Middle frontal gyrus (tissue), 1 donor: Measurements from ENCODE around the gene TPM4.
"Not testable (repeated sequence)": the region's sequence is repeated elsewhere in the genome, so short reads cannot be mapped to it uniquely, and the experiment has no call there.

Experiments
- DNase-seq: peaks from one replicate; pipeline ENCODE4 v3.0.0-alpha.2; 2015; ENCODE audit warnings: low spot score; ENCODE audit errors: extremely low spot score

The TPM4 gene

DNA sequence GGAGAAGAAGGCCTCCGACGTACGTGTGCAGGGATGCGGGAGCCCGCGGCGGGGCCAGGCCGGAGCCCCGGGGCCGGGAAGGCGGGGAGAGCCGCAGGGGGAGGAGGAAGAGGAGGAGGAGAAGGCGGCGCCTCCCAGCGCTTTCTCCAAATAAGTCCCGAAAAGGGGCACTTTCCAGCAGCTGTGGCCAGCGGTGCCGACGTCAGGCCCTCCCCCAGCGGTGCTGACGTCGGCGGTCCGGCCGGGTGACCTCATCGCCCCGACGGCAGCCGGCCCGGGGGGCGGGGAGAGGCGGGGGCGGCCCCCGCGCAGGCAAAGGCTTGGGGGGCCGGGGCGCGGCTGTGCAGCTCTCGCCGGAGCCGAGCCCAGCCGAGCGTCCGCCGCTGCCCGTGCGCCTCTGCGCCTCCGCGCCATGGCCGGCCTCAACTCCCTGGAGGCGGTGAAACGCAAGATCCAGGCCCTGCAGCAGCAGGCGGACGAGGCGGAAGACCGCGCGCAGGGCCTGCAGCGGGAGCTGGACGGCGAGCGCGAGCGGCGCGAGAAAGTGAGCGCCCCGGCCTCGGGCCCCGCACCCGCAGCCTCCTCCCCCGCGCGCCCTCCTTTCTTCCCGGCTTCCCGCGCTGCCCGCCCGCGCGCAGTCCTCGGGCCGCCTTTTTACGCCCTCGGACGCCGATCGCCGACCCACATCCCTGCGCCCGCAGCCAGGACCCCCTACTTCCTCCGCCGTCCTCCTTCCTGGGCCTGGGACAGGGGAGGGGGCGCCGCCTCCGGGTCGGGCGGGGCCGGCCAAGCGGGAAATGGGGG, at the start of gene TPM4:
TSS of gene TPM4 (plus strand) at position 342 of the 804 bp plus-strand sequence. CDS start at position 413, 71 bp downstream.
- peak; percentile 65 for DNase-seq

DNA sequence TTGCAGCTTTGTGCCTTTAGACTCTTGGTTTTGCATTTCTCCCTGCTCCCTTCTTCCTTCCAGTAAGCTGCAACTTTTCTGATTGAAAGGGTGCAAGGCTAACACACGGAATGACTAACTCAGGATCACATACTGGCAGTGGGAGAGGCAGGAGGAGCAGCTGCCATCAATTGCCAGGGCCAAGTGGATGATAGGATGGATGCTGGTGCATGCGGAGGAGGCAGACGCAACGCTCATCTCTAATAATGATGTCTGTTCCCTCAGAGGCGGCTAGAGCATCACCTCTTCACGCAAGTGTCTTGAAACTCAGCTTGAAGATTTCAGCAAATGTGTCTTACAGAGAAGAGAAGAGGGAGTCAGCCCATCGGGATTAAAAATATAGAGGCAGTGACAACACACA, 49.5 kb upstream of the TPM4 start:
- DNase-seq, result no peak

DNA sequence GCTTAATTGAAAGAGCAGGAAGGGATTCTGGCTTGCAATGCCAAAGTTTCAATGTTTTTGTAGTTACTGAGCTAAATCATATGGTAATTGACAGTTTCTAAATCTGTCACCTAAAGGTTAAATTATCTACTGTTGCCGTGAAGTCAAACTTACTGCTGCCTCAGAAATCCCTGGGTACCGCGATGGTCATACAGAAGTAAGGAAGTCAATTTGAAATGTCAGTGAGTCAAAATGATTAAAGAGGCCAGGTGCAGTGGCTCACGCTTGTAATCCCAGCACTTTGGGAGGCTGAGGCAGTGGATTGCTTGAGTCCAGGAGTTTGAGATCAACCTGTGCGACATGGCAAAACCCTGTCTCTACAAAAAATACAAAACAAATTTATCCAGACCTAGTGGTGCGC, 48.8 kb upstream of the TPM4 start:
- no peak for DNase-seq

DNA sequence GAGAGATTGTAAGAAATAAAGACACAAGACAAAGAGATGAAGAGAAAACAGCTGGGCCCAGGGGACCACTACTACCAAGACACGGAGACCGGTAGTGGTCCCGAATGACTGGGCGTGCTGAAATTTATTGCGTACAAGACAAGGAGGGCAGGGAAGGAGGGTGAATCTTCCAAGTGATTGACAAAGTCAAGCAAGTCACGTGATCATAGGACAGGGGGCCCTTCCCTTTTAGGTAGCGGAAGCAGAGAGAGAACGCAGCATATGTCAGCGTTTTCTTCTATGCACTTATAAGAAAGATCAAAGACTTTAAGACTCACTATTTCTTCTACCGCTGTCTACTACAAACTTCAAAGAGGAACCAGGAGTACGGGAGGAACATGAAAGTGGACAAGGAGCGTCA, 46.1 kb upstream of the TPM4 start:
- DNase-seq, result not testable (repeated sequence)

DNA sequence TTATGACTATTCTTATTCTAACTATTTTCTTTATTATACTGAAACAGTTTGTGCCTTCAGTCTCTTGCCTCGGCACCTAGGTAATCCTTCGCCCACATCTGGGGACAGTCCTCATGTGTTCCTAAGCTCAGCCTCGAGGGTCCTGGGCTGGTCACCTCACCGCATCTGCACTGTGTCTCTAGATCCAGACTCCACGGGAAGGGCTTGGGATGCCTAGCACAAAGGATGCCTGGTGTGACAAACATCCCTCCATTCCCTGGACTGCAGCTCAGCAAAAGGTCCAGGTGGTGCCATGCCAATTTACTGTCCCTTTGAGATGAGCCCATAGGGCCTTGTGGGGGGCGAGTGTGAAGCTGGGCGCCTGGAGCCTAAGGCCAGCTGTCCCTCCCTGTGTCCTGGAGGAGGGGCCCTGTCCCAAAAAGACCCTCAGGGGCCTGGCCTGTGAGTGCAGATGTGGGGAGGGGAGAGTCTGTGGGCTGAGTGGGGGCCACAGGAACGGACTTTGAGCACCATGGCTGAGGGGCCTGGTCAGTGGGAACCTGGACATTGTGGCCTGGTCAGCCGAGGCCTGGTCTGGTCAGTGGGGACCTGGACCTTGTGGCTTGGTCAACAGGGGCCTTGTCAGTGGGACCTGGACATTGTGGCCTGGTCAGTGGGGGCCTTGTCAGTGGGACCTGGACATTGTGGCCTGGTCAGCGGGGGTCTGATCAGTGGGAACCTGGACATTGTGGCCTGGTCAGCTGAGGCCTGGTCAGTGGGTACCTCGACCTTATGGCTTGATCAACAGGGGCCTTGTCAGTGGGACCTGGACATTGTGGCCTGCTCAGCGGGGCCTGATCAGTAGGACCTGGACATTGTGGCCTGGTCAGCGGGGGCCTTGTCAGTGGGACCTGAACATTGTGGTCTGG, 45.1 kb upstream of the TPM4 start:
- no peak for DNase-seq

DNA sequence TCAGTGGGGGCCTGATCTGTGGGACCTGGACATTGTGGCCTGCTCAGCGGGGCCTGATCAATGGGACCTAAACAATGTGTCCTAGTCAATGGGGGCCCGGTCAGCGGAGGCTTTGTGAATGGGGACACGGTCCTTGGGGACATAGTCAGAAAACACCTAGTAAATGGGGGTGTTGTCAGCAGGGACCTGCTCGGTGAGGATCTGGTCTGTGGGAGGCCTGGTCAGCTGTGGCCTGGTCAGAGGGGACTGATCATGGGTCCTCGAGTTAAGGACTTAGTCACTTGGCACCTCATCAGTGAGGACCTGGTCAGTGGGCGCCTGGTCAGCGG, 44.5 kb upstream of the TPM4 start:
- no peak for DNase-seq

DNA sequence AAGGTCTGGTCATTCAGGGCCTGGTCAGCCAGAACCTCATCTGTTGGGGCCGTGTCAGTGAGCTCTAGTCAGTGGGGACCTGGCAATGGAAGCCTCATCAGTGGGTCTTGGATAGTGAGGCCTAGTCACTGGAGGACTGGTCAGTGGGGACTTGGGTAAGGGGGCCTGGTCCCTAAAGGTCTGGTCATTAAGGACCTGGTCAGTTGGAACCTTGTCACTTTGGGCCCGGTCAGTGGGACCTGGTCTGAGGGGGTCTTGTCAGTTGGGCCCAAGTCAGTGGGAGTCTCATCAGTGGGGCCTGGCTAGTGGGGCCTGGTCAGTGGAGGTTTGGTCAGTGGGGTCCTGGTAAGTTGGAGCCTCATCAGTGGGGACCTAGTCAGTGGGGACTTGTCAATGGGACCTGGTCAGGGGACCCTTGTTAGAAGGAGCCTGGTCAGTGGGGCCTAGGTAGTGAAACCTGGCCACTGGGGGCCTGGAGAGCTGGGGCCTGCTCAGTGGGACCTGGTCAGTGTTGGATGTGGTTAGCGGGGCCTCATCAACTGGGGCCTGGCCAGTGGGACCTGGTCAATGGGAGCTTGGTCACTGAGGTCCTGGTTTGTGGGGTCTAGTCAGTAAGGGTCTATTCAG, 43.7 kb upstream of the TPM4 start:
- DNase-seq, result no peak

DNA sequence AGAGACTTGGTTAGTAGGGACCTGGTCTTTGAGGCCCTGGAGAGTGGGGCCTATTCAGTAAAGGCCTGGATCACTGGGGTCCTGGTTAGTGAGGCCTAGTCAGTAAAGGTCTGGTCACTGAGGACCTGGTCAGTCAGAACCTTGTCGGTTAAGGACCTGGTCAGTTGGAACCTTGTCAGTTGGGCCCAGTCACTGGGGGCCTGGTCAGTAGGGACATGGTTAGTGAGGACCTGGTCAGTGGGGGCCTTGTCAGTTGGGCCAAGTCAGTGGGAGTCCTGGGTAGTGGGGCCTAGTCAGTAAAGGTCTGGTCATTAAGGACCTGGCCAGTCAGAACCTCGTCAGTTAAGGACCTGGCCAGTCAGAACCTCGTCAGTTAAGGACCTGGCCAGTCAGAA, 43.2 kb upstream of the TPM4 start:
- no peak for DNase-seq

DNA sequence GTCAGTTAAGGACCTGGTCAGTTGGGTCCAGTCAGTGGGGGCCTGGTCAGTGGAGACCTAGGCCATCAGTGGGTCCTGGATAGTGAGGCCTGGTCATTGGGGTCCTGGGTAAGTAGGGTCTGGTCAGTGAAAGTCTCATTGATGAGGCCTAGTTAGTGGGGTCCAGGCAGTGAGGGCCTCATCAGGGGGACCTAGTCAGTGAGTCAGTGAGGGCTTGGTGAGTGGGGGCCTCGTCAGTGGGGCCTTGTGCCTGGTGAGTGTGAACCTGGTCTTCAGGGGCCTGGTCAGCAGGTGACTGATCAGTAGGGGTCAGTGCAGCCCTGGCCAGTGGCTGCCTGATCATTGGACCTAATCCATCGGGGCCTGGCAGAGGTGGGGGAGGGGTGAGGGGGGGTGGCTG, 42.6 kb upstream of the TPM4 start:
- no peak for DNase-seq

DNA sequence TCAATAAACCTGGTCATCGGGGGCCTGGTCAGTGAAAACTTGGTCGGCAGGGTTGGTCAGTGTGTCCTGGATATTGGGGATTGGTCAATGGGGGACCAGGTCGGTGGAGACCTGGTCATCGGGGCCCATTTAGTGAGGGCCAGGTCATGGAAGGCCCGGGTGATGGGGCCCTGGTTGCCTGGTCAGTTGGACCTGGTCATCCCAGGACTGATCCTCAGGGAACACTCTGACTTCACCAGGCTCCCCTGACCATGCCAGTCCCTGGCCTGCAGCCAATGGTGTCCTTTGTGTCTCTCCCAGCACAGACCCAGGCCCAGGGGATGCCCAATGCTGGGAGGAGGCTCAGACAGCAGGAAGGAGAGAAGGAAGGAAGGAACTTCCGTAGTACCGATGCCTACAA, 42.1 kb upstream of the TPM4 start:
- no peak for DNase-seq

DNA sequence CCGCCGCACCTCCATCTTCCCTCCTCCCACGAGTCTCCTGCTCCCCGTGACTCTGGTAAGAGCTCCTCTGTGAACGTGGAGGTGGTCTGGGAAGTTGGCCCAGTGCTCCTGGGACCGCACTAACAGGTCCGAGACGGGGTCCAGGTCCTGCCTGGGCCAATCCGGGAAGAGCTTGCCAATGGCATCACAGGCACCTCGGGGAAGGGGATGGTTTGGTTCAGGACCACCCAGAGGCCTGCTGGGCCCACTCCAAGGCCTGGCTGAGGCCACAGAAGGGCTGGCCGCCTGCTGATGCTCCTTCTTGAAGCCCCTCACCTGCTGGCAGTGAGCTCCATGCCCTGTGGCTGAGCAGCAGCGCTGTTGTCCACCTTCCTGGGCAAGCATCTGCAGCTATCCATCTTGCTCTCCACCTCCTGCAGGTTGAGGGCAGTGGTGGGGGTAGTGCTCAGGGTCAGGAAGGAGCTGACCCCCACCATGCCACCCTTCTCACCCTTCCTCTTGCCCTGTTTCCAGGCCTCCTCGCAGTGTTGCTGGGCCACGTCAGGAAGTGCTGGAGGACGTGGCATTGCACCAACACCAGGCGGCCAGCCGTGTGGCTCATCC, 41.2 kb upstream of the TPM4 start:
- no peak for DNase-seq

DNA sequence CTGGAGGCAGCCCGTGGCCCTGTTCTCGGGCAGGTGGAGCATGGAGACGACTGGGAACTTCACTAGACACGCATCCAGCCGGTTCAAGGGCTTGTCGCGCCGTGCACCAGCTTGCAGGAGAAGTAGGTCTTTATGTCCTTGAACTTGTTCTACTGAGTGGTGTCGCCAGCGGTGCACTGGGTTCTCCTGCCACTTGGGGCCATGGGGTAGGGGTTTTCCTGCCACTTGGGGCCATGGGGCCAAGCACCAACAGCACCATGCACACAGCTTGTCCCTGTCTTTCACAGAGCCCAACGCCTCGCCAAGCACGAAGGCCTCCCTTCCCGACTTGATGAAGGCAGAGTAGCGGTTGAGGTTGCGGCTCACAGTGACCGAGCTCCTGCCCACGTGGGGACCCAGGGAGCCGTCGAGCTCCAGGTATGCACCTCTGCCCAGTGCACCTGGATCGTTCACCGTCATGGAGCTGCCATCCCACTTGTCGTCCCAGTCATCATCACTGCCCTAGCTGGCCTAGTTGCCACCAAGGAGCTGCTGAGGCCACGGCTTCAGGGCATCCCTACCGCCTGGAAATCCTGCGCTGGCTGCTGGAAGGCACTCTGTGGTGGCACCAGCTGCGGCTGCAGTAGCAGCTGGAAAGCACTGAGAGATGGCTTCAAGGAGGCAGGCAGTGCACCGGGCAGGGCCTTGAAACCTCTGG, 40.5 kb upstream of the TPM4 start:
- no peak for DNase-seq

DNA sequence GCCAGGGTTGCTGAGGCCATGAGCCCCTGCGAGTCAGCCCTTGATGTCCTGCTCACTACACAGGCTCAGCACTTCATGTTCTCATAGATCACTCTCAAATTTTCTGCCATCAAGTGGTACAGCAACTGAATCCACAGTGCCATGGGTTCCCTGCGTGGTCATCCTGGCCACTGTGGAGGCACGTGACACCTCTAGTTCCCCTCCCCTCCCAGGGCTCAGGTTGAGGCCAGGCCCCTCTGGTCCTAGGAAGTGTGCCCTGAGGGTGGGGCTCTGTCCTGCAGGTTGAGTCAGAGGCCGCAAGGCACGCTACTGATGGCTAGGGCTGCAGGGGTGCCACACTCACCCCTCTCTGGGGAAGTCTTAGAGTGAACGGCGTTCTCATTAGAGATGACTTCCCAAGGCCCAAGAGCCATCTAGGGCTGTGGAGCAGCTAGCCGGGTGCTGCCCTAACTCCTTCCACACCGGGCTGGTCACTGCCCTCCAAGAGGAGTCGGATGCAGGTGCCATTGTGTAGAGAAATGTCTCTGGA, 39.8 kb upstream of the TPM4 start:
- DNase-seq, result no peak

DNA sequence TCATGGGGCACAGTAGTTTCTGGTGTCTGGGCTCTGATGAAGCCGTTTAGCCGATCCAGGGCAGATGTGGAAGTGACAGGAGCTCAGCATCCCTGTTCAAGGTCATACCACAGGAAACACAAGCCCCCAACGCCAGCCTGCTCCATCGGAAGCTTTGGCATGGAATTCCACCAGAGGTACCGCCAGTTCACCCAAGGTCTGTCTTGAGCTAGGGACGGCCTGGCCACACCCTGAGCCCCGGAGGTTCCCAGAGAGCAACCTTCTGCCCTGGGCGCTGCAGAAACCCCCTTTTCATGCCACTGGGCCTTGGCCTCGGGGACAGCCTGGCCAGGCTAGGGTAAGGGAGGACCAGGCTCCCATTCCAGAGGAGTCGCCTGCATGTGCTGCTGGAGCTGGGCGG, 39.4 kb upstream of the TPM4 start:
- DNase-seq, result no peak

DNA sequence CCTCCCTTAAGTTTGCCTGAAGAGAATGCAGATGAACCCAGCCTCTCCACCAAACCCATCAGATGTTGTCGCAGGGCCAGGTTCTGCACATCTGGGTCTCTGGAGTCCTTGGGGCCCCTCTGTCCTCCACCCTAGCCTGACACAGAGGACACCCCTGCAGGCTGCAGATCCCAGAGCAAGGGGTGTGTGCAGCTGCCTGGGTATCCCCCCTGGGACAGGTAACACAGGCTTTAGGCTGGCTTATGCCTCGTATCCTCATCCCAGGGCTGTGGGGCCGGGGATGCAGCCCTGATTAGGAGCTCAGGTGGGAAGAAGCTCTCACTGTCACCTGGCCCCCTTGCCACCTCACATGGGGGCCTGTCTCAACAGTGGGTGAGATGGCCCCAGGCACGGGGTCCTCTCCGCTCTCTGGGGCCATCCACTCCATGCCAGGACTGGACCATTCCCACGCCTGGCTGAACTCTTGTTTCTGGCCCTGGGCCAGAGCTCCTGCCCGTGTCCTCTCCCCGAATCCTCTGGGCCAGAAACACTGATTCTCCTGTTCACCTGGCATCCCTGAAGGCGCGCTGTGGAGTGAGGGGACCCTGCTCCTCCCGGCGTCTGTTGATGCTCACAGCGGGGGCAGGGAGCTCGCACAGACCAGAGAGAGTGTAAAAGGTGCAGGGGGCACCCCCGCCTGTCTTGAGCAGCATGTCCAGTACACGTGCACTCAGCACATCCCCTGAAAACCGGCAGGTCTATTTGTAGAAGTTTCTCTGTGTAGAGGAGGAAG, 38.7 kb upstream of the TPM4 start:
- no peak for DNase-seq

DNA sequence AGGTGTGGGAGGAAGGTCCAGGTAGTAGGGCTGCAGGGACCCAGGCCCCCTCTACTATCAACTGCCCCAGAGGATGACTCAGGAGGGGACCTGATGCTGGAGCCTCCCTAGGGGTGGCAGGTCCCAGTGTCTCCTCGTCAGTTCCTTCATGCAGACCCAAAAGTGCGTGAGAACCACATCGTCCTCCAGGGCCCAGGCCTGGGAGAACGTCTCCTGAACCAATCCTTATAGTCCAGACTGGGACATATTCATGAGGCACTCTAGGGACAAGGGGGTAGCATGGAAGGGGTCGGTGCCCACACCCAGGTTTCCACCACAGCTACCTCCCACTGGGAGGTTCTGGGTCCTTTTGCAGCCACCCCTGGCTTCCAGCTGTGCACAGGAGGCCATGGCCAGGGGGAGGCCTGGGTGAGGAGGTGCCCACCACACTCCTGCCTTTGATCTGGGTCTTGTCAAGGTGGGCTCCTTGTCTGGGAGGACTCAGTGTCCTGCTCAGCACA, 38.0 kb upstream of the TPM4 start:
- DNase-seq, result no peak

DNA sequence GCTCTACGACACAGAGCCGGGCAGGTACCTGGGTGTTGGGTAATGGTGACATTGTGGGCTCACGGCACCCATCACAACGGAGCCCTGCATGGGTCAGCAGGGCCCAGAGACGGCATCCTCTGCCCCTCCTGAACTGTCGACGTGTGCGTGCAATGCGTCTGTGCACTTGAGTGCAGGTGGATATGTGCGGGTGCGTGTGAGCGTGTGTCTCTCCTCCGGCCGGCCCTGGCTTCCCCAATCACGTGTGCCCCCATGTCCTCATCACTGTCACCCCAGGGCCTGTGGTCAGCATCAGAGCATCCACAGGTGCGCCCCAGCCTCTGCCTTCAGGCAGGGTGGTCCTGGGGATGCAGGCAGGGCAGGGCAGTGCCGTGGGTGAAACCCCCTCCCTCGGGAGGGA, 37.2 kb upstream of the TPM4 start:
- no peak for DNase-seq

DNA sequence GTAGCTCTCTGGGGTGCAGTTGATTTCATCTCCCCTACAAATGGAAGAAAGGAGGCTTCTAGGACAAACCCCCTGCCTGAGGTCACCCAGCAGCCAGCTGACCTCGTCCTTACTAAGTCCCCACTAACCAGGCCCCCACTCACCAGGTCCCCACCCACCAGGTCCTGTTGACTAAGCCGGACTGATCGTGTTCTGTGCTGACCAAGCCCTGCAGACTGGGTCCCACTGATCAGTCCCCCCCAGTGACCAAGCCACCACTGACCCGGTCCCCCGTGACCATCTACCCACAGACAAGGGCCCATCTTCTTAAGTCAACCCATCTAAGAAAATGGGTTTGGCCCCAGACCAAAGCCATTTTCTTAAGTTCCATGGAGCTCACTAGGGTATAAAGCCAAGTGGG, 36.8 kb upstream of the TPM4 start:
- DNase-seq, result no peak

DNA sequence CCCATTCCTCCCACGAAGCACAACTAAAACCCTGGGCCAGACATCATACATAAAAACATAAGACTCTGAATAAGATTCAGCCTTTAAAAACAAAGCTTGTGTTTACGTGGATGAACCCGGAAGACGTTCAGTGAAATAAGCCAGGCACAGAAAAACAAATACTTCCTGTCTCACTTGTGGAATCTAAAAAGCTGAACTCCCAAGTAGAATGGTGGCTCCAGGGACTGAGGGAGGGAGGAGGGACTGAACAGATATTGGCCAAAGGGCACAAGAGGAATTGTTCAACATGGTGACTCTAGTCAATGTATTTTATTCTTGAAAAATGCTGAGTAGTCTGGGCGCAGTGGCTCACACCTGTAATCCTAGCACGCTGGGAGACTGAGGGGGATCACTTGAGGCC, 35.7 kb upstream of the TPM4 start:
- DNase-seq, result no peak
